ENCODE measurements around the gene MAN2A2.
"Not testable (repeated sequence)": the region's sequence is repeated elsewhere in the genome, so short reads cannot be mapped to it uniquely, and the experiment has no call there.

MAN2A2 gene

GRCh38 chr15:90915808-90916440 is 12.8 kb downstream of the MAN2A2 start:
- H3K4me1 ChIP-seq (ENCODE audit: control insufficient read depth in 5 of 5, insufficient read depth in 5 of 5, low read length in 5 of 5): peaks cover 0 to 14% (median 0%) of the 10 kb centered on the region in 5 donors
- peaks cover 2 to 100% (median 99%) of the 10 kb centered on the region in 5 donors for H3K36me3 ChIP-seq (ENCODE audit: control insufficient read depth in 5 of 5, insufficient read depth in 5 of 5, low read length in 5 of 5)
- no peaks in the 10 kb centered on the region for H3K27me3 ChIP-seq (ENCODE audit: control insufficient read depth in 5 of 5, insufficient read depth in 4 of 5, low read length in 5 of 5)
- H3K9me3 ChIP-seq (ENCODE audit: control insufficient read depth in 5 of 5, low read length in 5 of 5): no peaks in the 10 kb centered on the region
- no peak overlapping the region for H3K9ac ChIP-seq (ENCODE audit: low read length in 5 of 5)
- H3K4me3 ChIP-seq (ENCODE audit: low read depth in 1 of 5, low read length in 5 of 5): no peak overlapping the region
- H3K27ac ChIP-seq (ENCODE audit: low read depth, low read length): no peak overlapping the region

- Histone ChIP-seq H3K9me3 (ENCODE audit: control insufficient read depth in 5 of 5, low read length in 5 of 5) (no peaks in the 10 kb centered on the region), H3K9ac (ENCODE audit: low read length in 5 of 5) (no peak overlapping the region), H3K36me3 (ENCODE audit: control insufficient read depth in 5 of 5, insufficient read depth in 5 of 5, low read length in 5 of 5) (peaks cover 4 to 100% (median 99%) of the 10 kb centered on the region in 5 donors), H3K27me3 (ENCODE audit: control insufficient read depth in 5 of 5, insufficient read depth in 4 of 5, low read length in 5 of 5) (no peaks in the 10 kb centered on the region), H3K4me1 (ENCODE audit: control insufficient read depth in 5 of 5, insufficient read depth in 5 of 5, low read length in 5 of 5) (peaks cover 0 to 14% (median 0%) of the 10 kb centered on the region in 5 donors), H3K4me3 (ENCODE audit: low read depth in 1 of 5, low read length in 5 of 5) (no peak overlapping the region), H3K27ac (ENCODE audit: low read depth, low read length) (no peak overlapping the region)
Observed at GRCh38 chr15:90916461-90916860, 13.4 kb downstream of the MAN2A2 start.

GRCh38 chr15:90917569-90917968 is 14.5 kb downstream of the MAN2A2 start:
- peaks cover 0 to 14% (median 0%) of the 10 kb centered on the region in 5 donors for H3K4me1 ChIP-seq (ENCODE audit: control insufficient read depth in 5 of 5, insufficient read depth in 5 of 5, low read length in 5 of 5)
- H3K4me3 ChIP-seq (ENCODE audit: low read depth in 1 of 5, low read length in 5 of 5): no peak overlapping the region
- H3K27me3 ChIP-seq (ENCODE audit: control insufficient read depth in 5 of 5, insufficient read depth in 4 of 5, low read length in 5 of 5): no peaks in the 10 kb centered on the region
- H3K9ac ChIP-seq (ENCODE audit: low read length in 5 of 5): no peak overlapping the region
- no peaks in the 10 kb centered on the region for H3K9me3 ChIP-seq (ENCODE audit: control insufficient read depth in 5 of 5, low read length in 5 of 5)
- peaks cover 4 to 93% (median 88%) of the 10 kb centered on the region in 5 donors for H3K36me3 ChIP-seq (ENCODE audit: control insufficient read depth in 5 of 5, insufficient read depth in 5 of 5, low read length in 5 of 5)
- no peak overlapping the region for H3K27ac ChIP-seq (ENCODE audit: low read depth, low read length)

- Histone ChIP-seq H3K27me3 (ENCODE audit: control insufficient read depth in 5 of 5, insufficient read depth in 4 of 5, low read length in 5 of 5) (no peaks in the 10 kb centered on the region), H3K4me3 (ENCODE audit: low read depth in 1 of 5, low read length in 5 of 5) (no peak overlapping the region), H3K4me1 (ENCODE audit: control insufficient read depth in 5 of 5, insufficient read depth in 5 of 5, low read length in 5 of 5) (peaks cover 0 to 19% (median 5%) of the 10 kb centered on the region in 5 donors), H3K27ac (ENCODE audit: low read depth, low read length) (no peak overlapping the region), H3K9me3 (ENCODE audit: control insufficient read depth in 5 of 5, low read length in 5 of 5) (no peaks in the 10 kb centered on the region), H3K36me3 (ENCODE audit: control insufficient read depth in 5 of 5, insufficient read depth in 5 of 5, low read length in 5 of 5) (peaks cover 4 to 87% (median 82%) of the 10 kb centered on the region in 5 donors), H3K9ac (ENCODE audit: low read length in 5 of 5) (no peak overlapping the region)
Observed at GRCh38 chr15:90918034-90918788, 15.1 kb downstream of the MAN2A2 start.

GRCh38 chr15:90918835-90919234 is 15.7 kb downstream of the MAN2A2 start:
- H3K36me3 ChIP-seq (ENCODE audit: control insufficient read depth in 5 of 5, insufficient read depth in 5 of 5, low read length in 5 of 5): peaks cover 4 to 80% (median 76%) of the 10 kb centered on the region in 5 donors
- no peak overlapping the region for H3K27ac ChIP-seq (ENCODE audit: low read depth, low read length)
- H3K4me3 ChIP-seq (ENCODE audit: low read depth in 1 of 5, low read length in 5 of 5): no peak overlapping the region
- peaks cover 0 to 20% (median 6%) of the 10 kb centered on the region in 5 donors for H3K4me1 ChIP-seq (ENCODE audit: control insufficient read depth in 5 of 5, insufficient read depth in 5 of 5, low read length in 5 of 5)
- H3K27me3 ChIP-seq (ENCODE audit: control insufficient read depth in 5 of 5, insufficient read depth in 4 of 5, low read length in 5 of 5): no peaks in the 10 kb centered on the region
- H3K9ac ChIP-seq (ENCODE audit: low read length in 5 of 5): no peak overlapping the region
- no peaks in the 10 kb centered on the region for H3K9me3 ChIP-seq (ENCODE audit: control insufficient read depth in 5 of 5, low read length in 5 of 5)

- Histone ChIP-seq H3K9me3 (ENCODE audit: control insufficient read depth in 5 of 5, low read length in 5 of 5) (no peaks in the 10 kb centered on the region), H3K9ac (ENCODE audit: low read length in 5 of 5) (peak overlapping the region in 1 of 5 donors; percentile 38), H3K4me3 (ENCODE audit: low read depth in 1 of 5, low read length in 5 of 5) (no peak overlapping the region), H3K36me3 (ENCODE audit: control insufficient read depth in 5 of 5, insufficient read depth in 5 of 5, low read length in 5 of 5) (peaks cover 4 to 53% (median 45%) of the 10 kb centered on the region in 5 donors), H3K4me1 (ENCODE audit: control insufficient read depth in 5 of 5, insufficient read depth in 5 of 5, low read length in 5 of 5) (peaks cover 0 to 6% (median 6%) of the 10 kb centered on the region in 5 donors), H3K27me3 (ENCODE audit: control insufficient read depth in 5 of 5, insufficient read depth in 4 of 5, low read length in 5 of 5) (no peaks in the 10 kb centered on the region), H3K27ac (ENCODE audit: low read depth, low read length) (no peak overlapping the region)
Observed at GRCh38 chr15:90921887-90922286, 18.8 kb downstream of the MAN2A2 start.

- not testable (repeated sequence) for H3K27me3 ChIP-seq (ENCODE audit: control insufficient read depth in 5 of 5, insufficient read depth in 4 of 5, low read length in 5 of 5); H3K4me3 ChIP-seq (ENCODE audit: low read depth in 1 of 5, low read length in 5 of 5); H3K9ac ChIP-seq (ENCODE audit: low read length in 5 of 5); H3K4me1 ChIP-seq (ENCODE audit: control insufficient read depth in 5 of 5, insufficient read depth in 5 of 5, low read length in 5 of 5); H3K9me3 ChIP-seq (ENCODE audit: control insufficient read depth in 5 of 5, low read length in 5 of 5); H3K27ac ChIP-seq (ENCODE audit: low read depth, low read length)
- peaks cover 4 to 44% (median 36%) of the 10 kb centered on the region in 5 donors for H3K36me3 ChIP-seq (ENCODE audit: control insufficient read depth in 5 of 5, insufficient read depth in 5 of 5, low read length in 5 of 5)
Observed at GRCh38 chr15:90922712-90923322, 19.7 kb downstream of the MAN2A2 start.

- Histone ChIP-seq H3K27ac (ENCODE audit: low read depth, low read length) (no peak overlapping the region), H3K27me3 (ENCODE audit: control insufficient read depth in 5 of 5, insufficient read depth in 4 of 5, low read length in 5 of 5) (no peaks in the 10 kb centered on the region)
Observed at GRCh38 chr15:90924375-90924774, 21.3 kb downstream of the MAN2A2 start.

GRCh38 chr15:90926766-90927165 is 23.7 kb downstream of the MAN2A2 start:
- not testable (repeated sequence) for H3K9me3 ChIP-seq (ENCODE audit: control insufficient read depth in 5 of 5, low read length in 5 of 5); H3K9ac ChIP-seq (ENCODE audit: low read length in 5 of 5); H3K27ac ChIP-seq (ENCODE audit: low read depth, low read length); H3K4me3 ChIP-seq (ENCODE audit: low read depth in 1 of 5, low read length in 5 of 5); H3K27me3 ChIP-seq (ENCODE audit: control insufficient read depth in 5 of 5, insufficient read depth in 4 of 5, low read length in 5 of 5); H3K36me3 ChIP-seq (ENCODE audit: control insufficient read depth in 5 of 5, insufficient read depth in 5 of 5, low read length in 5 of 5)
- peaks cover 2 to 39% (median 35%) of the 10 kb centered on the region in 5 donors for H3K4me1 ChIP-seq (ENCODE audit: control insufficient read depth in 5 of 5, insufficient read depth in 5 of 5, low read length in 5 of 5)

More at GRCh38 chr15:90924375-90924774, 21.3 kb downstream of the MAN2A2 start:
- Histone ChIP-seq H3K9ac (ENCODE audit: low read length in 5 of 5) (no peak overlapping the region), H3K4me1 (ENCODE audit: control insufficient read depth in 5 of 5, insufficient read depth in 5 of 5, low read length in 5 of 5) (peaks cover 0 to 23% (median 21%) of the 10 kb centered on the region in 5 donors), H3K4me3 (ENCODE audit: low read depth in 1 of 5, low read length in 5 of 5) (no peak overlapping the region), H3K36me3 (ENCODE audit: control insufficient read depth in 5 of 5, insufficient read depth in 5 of 5, low read length in 5 of 5) (peaks cover 4 to 28% (median 21%) of the 10 kb centered on the region in 5 donors), H3K9me3 (ENCODE audit: control insufficient read depth in 5 of 5, low read length in 5 of 5) (no peaks in the 10 kb centered on the region)

- H3K4me3 ChIP-seq (ENCODE audit: low read depth in 1 of 5, low read length in 5 of 5); H3K36me3 ChIP-seq (ENCODE audit: control insufficient read depth in 5 of 5, insufficient read depth in 5 of 5, low read length in 5 of 5); H3K27me3 ChIP-seq (ENCODE audit: control insufficient read depth in 5 of 5, insufficient read depth in 4 of 5, low read length in 5 of 5); H3K9me3 ChIP-seq (ENCODE audit: control insufficient read depth in 5 of 5, low read length in 5 of 5); H3K9ac ChIP-seq (ENCODE audit: low read length in 5 of 5): not testable (repeated sequence)
- Histone ChIP-seq H3K27ac (ENCODE audit: low read depth, low read length) (peak overlapping the region; percentile 99), H3K4me1 (ENCODE audit: control insufficient read depth in 5 of 5, insufficient read depth in 5 of 5, low read length in 5 of 5) (peaks cover 2 to 45% (median 36%) of the 10 kb centered on the region in 5 donors)
Observed at GRCh38 chr15:90928106-90928505, 25.0 kb downstream of the MAN2A2 start.

Measured in subcutaneous abdominal adipose tissue (tissue), 5 donors.